GM23338 (cell line): ENCODE data around the gene MTOR. TPM values are rescaled to one million over a fixed set of nuclear protein-coding genes. Genes with fewer than 3 reads are reported as not detected.

ENCODE experiments used
- ATAC-seq: fragments of 200-7000 bp; cut with Tn5 transposase; 3 replicates; pipeline ENCODE4 v1.9.1; 2020
- DNase-seq: peaks from one replicate; pipeline ENCODE4 v3.0.0-alpha.2; 2015; ENCODE audit warnings: low spot score
- H2AFZ ChIP-seq: fragments of 200-600 bp; sonication (generic); 2 replicates; pipeline ENCODE4 v1.8.0; 2016; ENCODE audit warnings: antibody characterized with exemption, mild to moderate bottlenecking, moderate library complexity
- H3F3A ChIP-seq: fragments of 200-600 bp; sonication (generic); replicated peaks from 2 replicates; pipeline ENCODE4 v1.8.0; 2017; ENCODE audit warnings: antibody characterized with exemption, mixed run types, low read depth
- H3K27ac ChIP-seq: fragments of 200-600 bp; sonication (generic); 2 replicates; pipeline ENCODE4 v1.6.1; 2016; ENCODE audit warnings: low read depth
- H3K27me3 ChIP-seq: fragments of 200-600 bp; sonication (generic); 2 replicates; pipeline ENCODE4 v1.8.0; 2016; ENCODE audit warnings: mild to moderate bottlenecking, mixed run types, moderate library complexity; ENCODE audit not compliant: insufficient read depth
- H3K36me3 ChIP-seq: fragments of 200-600 bp; sonication (generic); 2 replicates; pipeline ENCODE4 v1.8.0; 2016; ENCODE audit warnings: mild to moderate bottlenecking; ENCODE audit not compliant: insufficient read depth
- H3K4me1 ChIP-seq: fragments of 200-600 bp; sonication (generic); 2 replicates; pipeline ENCODE4 v1.8.0; 2016; ENCODE audit warnings: mild to moderate bottlenecking, moderate library complexity; ENCODE audit not compliant: insufficient read depth
- H3K4me2 ChIP-seq: fragments of 200-600 bp; sonication (generic); 2 replicates; pipeline ENCODE4 v1.7.1; 2017; ENCODE audit warnings: mixed run types
- H3K4me3 ChIP-seq: fragments of 200-600 bp; sonication (generic); 2 replicates; pipeline ENCODE4 v1.6.1; 2016; ENCODE audit warnings: mixed run types
- H3K79me2 ChIP-seq: fragments of 200-600 bp; sonication (generic); replicated peaks from 2 replicates; pipeline ENCODE4 v1.8.0; 2017; ENCODE audit warnings: mild to moderate bottlenecking; ENCODE audit not compliant: insufficient read depth
- H3K9me2 ChIP-seq: fragments of 200-600 bp; sonication (generic); 2 replicates; pipeline ENCODE4 v1.8.0; 2017; ENCODE audit not compliant: insufficient read depth
- H4K20me1 ChIP-seq: fragments of 200-600 bp; sonication (generic); replicated peaks from 2 replicates; pipeline ENCODE4 v1.8.0; 2017; ENCODE audit warnings: mild to moderate bottlenecking; ENCODE audit not compliant: insufficient read depth
- H3K27ac Mint-ChIP-seq: 2 replicates; pipeline ENCODE4 v1.8.0; 2020; ENCODE audit warnings: inconsistent platforms, mild to moderate bottlenecking, moderate library complexity, mixed read lengths
- H3K27me3 Mint-ChIP-seq: 3 replicates; pipeline ENCODE4 v1.8.0; 2022; ENCODE audit warnings: low read depth, mild to moderate bottlenecking, moderate library complexity, mixed read lengths, inconsistent platforms; ENCODE audit not compliant: insufficient read depth, poor library complexity
- H3K36me3 Mint-ChIP-seq: 3 replicates; pipeline ENCODE4 v1.8.0; 2021; ENCODE audit warnings: low read depth, mild to moderate bottlenecking, inconsistent platforms, moderate library complexity, mixed read lengths
- H3K4me1 Mint-ChIP-seq: 3 replicates; pipeline ENCODE4 v1.8.0; 2020; ENCODE audit warnings: mild to moderate bottlenecking, inconsistent platforms, mixed read lengths
- H3K4me3 Mint-ChIP-seq: 3 replicates; pipeline ENCODE4 v1.8.0; 2021; ENCODE audit warnings: moderate library complexity, mild to moderate bottlenecking, inconsistent platforms, mixed read lengths
- H3K9me3 Mint-ChIP-seq: 3 replicates; pipeline ENCODE4 v1.8.0; 2020; ENCODE audit warnings: moderate library complexity, mild to moderate bottlenecking, inconsistent platforms, mixed read lengths
- ETS1 ChIP-seq: IDR thresholded peaks from 2 replicates; pipeline ENCODE4 v1.6.1; 2016; ENCODE audit warnings: antibody characterized with exemption
- EZH2phosphoT487 ChIP-seq: fragments of 200-600 bp; sonication (generic); IDR thresholded peaks from one replicate; pipeline ENCODE4 v1.8.1; 2018; ENCODE audit warnings: antibody characterized with exemption; ENCODE audit not compliant: unreplicated experiment
- JUNB ChIP-seq: IDR thresholded peaks from one replicate; pipeline ENCODE4 v1.6.1; 2016; ENCODE audit warnings: antibody characterized with exemption; ENCODE audit not compliant: unreplicated experiment
- NANOG ChIP-seq: IDR thresholded peaks from 2 replicates; pipeline ENCODE4 v1.6.1; 2016; ENCODE audit warnings: antibody characterized with exemption, borderline replicate concordance
- POLR2AphosphoS5 ChIP-seq: IDR thresholded peaks from 2 replicates; pipeline ENCODE4 v1.6.1; 2016; ENCODE audit warnings: antibody characterized with exemption, low read depth
- ZNF331 ChIP-seq: fragments of 250-450 bp; sonication (Bioruptor Pico); IDR thresholded peaks from 2 replicates; pipeline ENCODE4 v1.5.0; 2020; ENCODE audit warnings: low read depth, mild to moderate bottlenecking, moderate library complexity
- polyA plus RNA-seq: library from polyadenylated mRNA; unstranded; fragments of >200 nt; fragmentation: Nextera tagmentation; extraction: Ambion mirVana; gene quantifications from 2 replicates; pipeline ENCODE4 v1.2.1, GENCODE V29; 2016
- total RNA-seq: library from RNA; depleted of rRNA; stranded (reverse); fragments of >200 nt; shearing (Covaris generic); gene quantifications from 2 replicates; pipeline ENCODE4 v1.2.3, GENCODE V29; 2014
- TF ChIP-seq, protein P1 (sequence below): fragments of 250-450 bp; sonication (Bioruptor Pico); IDR thresholded peaks from 2 replicates; pipeline ENCODE4 v1.5.0; 2020; ENCODE audit warnings: mild to moderate bottlenecking, moderate library complexity

Gene MTOR
- total and polyA plus RNA-seq, 2 experiments from 2014 or later = 22.8 to 98.0 TPM

- H3K27ac ChIP-seq = no peak overlapping the region
- H3K36me3 ChIP-seq = peaks cover 7% of the 10 kb centered on the region
- H3K79me2 ChIP-seq = no peaks in the 10 kb centered on the region
- peaks cover 4% of the 10 kb centered on the region; the same call in 1 of the 3 replicates for H3K4me1 Mint-ChIP-seq
- TF ChIP-seq JUNB = no peak
- no peak for TF ChIP-seq EZH2phosphoT487
- no peak for TF ChIP-seq ZNF331 (CRISPR knock-in tag)
- TF ChIP-seq, protein P1, sequence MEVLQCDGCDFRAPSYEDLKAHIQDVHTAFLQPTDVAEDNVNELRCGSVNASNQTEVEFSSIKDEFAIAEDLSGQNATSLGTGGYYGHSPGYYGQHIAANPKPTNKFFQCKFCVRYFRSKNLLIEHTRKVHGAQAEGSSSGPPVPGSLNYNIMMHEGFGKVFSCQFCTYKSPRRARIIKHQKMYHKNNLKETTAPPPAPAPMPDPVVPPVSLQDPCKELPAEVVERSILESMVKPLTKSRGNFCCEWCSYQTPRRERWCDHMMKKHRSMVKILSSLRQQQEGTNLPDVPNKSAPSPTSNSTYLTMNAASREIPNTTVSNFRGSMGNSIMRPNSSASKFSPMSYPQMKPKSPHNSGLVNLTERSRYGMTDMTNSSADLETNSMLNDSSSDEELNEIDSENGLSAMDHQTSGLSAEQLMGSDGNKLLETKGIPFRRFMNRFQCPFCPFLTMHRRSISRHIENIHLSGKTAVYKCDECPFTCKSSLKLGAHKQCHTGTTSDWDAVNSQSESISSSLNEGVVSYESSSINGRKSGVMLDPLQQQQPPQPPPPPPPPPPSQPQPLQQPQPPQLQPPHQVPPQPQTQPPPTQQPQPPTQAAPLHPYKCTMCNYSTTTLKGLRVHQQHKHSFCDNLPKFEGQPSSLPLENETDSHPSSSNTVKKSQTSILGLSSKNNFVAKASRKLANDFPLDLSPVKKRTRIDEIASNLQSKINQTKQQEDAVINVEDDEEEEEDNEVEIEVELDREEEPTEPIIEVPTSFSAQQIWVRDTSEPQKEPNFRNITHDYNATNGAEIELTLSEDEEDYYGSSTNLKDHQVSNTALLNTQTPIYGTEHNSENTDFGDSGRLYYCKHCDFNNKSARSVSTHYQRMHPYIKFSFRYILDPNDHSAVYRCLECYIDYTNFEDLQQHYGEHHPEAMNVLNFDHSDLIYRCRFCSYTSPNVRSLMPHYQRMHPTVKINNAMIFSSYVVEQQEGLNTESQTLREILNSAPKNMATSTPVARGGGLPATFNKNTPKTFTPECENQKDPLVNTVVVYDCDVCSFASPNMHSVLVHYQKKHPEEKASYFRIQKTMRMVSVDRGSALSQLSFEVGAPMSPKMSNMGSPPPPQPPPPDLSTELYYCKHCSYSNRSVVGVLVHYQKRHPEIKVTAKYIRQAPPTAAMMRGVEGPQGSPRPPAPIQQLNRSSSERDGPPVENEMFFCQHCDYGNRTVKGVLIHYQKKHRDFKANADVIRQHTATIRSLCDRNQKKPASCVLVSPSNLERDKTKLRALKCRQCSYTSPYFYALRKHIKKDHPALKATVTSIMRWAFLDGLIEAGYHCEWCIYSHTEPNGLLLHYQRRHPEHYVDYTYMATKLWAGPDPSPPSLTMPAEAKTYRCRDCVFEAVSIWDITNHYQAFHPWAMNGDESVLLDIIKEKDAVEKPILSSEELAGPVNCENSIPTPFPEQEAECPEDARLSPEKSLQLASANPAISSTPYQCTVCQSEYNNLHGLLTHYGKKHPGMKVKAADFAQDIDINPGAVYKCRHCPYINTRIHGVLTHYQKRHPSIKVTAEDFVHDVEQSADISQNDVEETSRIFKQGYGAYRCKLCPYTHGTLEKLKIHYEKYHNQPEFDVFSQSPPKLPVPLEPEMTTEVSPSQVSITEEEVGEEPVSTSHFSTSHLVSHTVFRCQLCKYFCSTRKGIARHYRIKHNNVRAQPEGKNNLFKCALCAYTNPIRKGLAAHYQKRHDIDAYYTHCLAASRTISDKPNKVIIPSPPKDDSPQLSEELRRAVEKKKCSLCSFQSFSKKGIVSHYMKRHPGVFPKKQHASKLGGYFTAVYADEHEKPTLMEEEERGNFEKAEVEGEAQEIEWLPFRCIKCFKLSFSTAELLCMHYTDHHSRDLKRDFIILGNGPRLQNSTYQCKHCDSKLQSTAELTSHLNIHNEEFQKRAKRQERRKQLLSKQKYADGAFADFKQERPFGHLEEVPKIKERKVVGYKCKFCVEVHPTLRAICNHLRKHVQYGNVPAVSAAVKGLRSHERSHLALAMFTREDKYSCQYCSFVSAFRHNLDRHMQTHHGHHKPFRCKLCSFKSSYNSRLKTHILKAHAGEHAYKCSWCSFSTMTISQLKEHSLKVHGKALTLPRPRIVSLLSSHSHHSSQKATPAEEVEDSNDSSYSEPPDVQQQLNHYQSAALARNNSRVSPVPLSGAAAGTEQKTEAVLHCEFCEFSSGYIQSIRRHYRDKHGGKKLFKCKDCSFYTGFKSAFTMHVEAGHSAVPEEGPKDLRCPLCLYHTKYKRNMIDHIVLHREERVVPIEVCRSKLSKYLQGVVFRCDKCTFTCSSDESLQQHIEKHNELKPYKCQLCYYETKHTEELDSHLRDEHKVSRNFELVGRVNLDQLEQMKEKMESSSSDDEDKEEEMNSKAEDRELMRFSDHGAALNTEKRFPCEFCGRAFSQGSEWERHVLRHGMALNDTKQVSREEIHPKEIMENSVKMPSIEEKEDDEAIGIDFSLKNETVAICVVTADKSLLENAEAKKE (CRISPR knock-in tag) = no peak
- no peak for TF ChIP-seq ETS1
- no peak for TF ChIP-seq NANOG
- TF ChIP-seq POLR2AphosphoS5 = no peak
- no peak for ATAC-seq
- H3K4me3 Mint-ChIP-seq = no peak overlapping the region
- no peaks in the 10 kb centered on the region for H3K9me3 Mint-ChIP-seq
- no peaks in the 10 kb centered on the region for H3K27me3 Mint-ChIP-seq
- H4K20me1 ChIP-seq = peaks cover 7% of the 10 kb centered on the region
- peaks cover 29% of the 10 kb centered on the region for H3K36me3 Mint-ChIP-seq
- no peaks in the 10 kb centered on the region for H3K4me1 ChIP-seq
- no peak for DNase-seq
- H2AFZ ChIP-seq = no peak overlapping the region
- no peaks in the 10 kb centered on the region for H3F3A ChIP-seq
- no peaks in the 10 kb centered on the region for H3K9me2 ChIP-seq
- no peak overlapping the region for H3K27ac Mint-ChIP-seq
- no peak overlapping the region for H3K4me2 ChIP-seq
- no peak overlapping the region for H3K4me3 ChIP-seq
- H3K27me3 ChIP-seq = no peaks in the 10 kb centered on the region
These were observed 74.0 kb downstream of the MTOR start for GRCh38 chr1:11188381-11188780.
